ENCODE data around the gene MIS12.
A peak's percentile ranks its signal among the peaks of the same experiment; 100 is the strongest.

MIS12 gene

GRCh38 chr17:5492970-5493369 lies 6.6 kb downstream of the MIS12 start:
- no peak for DNase-seq (ENCODE audit: low spot score)
- no peak for TF ChIP-seq CTCF (IDR thresholded peaks at IDR 0.05; ENCODE audit: extremely low read depth, insufficient read depth, missing control alignments)
- in situ Hi-C loops (cut with MboI; ENCODE audit: low pct_unique_long_range_greater_than_20kb, low sequenced_read_pairs, unreplicated experiment) = no loop called here

- no peak for DNase-seq (ENCODE audit: low spot score)
- in situ Hi-C loops (cut with MboI; ENCODE audit: low pct_unique_long_range_greater_than_20kb, low sequenced_read_pairs, unreplicated experiment) = no loop called here
- TF ChIP-seq CTCF (IDR thresholded peaks at IDR 0.05; ENCODE audit: extremely low read depth, insufficient read depth, missing control alignments) = no peak
These were observed 13.3 kb downstream of the MIS12 start for GRCh38 chr17:5499476-5500231.

- no peak for DNase-seq (ENCODE audit: low spot score)
- no peak for TF ChIP-seq CTCF (IDR thresholded peaks at IDR 0.05; ENCODE audit: extremely low read depth, insufficient read depth, missing control alignments)
- in situ Hi-C loops (cut with MboI; ENCODE audit: low pct_unique_long_range_greater_than_20kb, low sequenced_read_pairs, unreplicated experiment) = no loop called here
These were observed 13.9 kb downstream of the MIS12 start for GRCh38 chr17:5500247-5500588.

- peak; percentile 93 for DNase-seq (ENCODE audit: low spot score)
- no peak for TF ChIP-seq CTCF (IDR thresholded peaks at IDR 0.05; ENCODE audit: extremely low read depth, insufficient read depth, missing control alignments)
- in situ Hi-C loops (cut with MboI; ENCODE audit: low pct_unique_long_range_greater_than_20kb, low sequenced_read_pairs, unreplicated experiment) = no loop called here
These were observed 14.4 kb downstream of the MIS12 start for GRCh38 chr17:5500589-5501391.

- no peak for TF ChIP-seq CTCF (IDR thresholded peaks at IDR 0.05; ENCODE audit: extremely low read depth, insufficient read depth, missing control alignments)
- no peak for DNase-seq (ENCODE audit: low spot score)
- in situ Hi-C loops (cut with MboI; ENCODE audit: low pct_unique_long_range_greater_than_20kb, low sequenced_read_pairs, unreplicated experiment) = no loop called here
These were observed 15.3 kb downstream of the MIS12 start for GRCh38 chr17:5501685-5502084.

- TF ChIP-seq CTCF (IDR thresholded peaks at IDR 0.05; ENCODE audit: extremely low read depth, insufficient read depth, missing control alignments) = no peak
- DNase-seq (ENCODE audit: low spot score) = no peak
- in situ Hi-C loops (cut with MboI; ENCODE audit: low pct_unique_long_range_greater_than_20kb, low sequenced_read_pairs, unreplicated experiment) = no loop called here
These were observed 16.2 kb downstream of the MIS12 start for GRCh38 chr17:5502552-5502951.
